Ishikawa (cell line): ENCODE data around the gene CEP126.

Experiments
- CEBPB ChIP-seq: IDR thresholded peaks from 2 replicates; pipeline ENCODE4 v1.6.1; 2012
- CREB1 ChIP-seq: IDR thresholded peaks from 2 replicates; pipeline ENCODE4 v1.6.1; 2012; ENCODE audit warnings: low read depth
- EGR1 ChIP-seq: IDR thresholded peaks from 2 replicates; pipeline ENCODE4 v1.6.1; 2012
- FOXM1 ChIP-seq: IDR thresholded peaks from 2 replicates; pipeline ENCODE4 v1.6.1; 2012; ENCODE audit warnings: low read depth, borderline replicate concordance
- TAF1 ChIP-seq: IDR thresholded peaks from 2 replicates; pipeline ENCODE4 v1.6.1; 2012; ENCODE audit warnings: low read depth, mild to moderate bottlenecking
- TEAD4 ChIP-seq: IDR thresholded peaks from 2 replicates; pipeline ENCODE4 v1.6.1; 2012
- YY1 ChIP-seq: IDR thresholded peaks from 2 replicates; pipeline ENCODE4 v1.6.1; 2012; ENCODE audit warnings: low read depth
- TF ChIP-seq, protein P1 (sequence below): IDR thresholded peaks from 2 replicates; pipeline ENCODE4 v1.6.1; 2012; ENCODE audit warnings: low read depth, mild to moderate bottlenecking

DNA sequence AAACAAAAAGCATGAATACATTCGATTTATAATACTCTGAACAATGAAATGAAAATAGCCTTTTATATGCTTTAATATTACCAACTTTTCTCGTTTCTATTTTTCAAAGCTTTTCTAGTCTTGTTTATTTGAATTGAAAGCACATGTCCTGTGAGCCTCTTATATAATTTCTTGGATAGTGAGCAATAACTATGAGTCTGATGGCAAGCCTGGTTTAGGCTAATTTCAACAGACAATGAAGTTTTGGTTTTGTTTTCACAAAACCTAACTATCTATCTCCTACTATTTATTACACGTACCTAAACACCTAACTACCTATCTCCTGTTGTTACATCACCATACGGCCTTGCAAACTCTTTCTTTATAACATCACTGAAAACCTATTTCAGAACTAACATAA lies 29.2 kb upstream of the CEP126 start:
- no peak for TF ChIP-seq CREB1
- TF ChIP-seq TAF1 = no peak
- TF ChIP-seq CEBPB = no peak
- no peak for TF ChIP-seq EGR1
- TF ChIP-seq, protein P1, sequence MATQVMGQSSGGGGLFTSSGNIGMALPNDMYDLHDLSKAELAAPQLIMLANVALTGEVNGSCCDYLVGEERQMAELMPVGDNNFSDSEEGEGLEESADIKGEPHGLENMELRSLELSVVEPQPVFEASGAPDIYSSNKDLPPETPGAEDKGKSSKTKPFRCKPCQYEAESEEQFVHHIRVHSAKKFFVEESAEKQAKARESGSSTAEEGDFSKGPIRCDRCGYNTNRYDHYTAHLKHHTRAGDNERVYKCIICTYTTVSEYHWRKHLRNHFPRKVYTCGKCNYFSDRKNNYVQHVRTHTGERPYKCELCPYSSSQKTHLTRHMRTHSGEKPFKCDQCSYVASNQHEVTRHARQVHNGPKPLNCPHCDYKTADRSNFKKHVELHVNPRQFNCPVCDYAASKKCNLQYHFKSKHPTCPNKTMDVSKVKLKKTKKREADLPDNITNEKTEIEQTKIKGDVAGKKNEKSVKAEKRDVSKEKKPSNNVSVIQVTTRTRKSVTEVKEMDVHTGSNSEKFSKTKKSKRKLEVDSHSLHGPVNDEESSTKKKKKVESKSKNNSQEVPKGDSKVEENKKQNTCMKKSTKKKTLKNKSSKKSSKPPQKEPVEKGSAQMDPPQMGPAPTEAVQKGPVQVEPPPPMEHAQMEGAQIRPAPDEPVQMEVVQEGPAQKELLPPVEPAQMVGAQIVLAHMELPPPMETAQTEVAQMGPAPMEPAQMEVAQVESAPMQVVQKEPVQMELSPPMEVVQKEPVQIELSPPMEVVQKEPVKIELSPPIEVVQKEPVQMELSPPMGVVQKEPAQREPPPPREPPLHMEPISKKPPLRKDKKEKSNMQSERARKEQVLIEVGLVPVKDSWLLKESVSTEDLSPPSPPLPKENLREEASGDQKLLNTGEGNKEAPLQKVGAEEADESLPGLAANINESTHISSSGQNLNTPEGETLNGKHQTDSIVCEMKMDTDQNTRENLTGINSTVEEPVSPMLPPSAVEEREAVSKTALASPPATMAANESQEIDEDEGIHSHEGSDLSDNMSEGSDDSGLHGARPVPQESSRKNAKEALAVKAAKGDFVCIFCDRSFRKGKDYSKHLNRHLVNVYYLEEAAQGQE = no peak
- no peak for TF ChIP-seq TEAD4
- TF ChIP-seq YY1 = no peak
- TF ChIP-seq FOXM1 = no peak
